K562 (cell line): ENCODE results near the gene NSMF. TPM values are rescaled to one million over a fixed set of nuclear protein-coding genes. Genes with fewer than 3 reads are reported as not detected.

Experiments
- ARID1B ChIP-seq: fragments of 450-650 bp; IDR thresholded peaks from 2 replicates; pipeline ENCODE4 v1.6.1; 2016; ENCODE audit warnings: antibody characterized with exemption, mild to moderate bottlenecking, inconsistent platforms
- ATF7 ChIP-seq: fragments of 450-650 bp; IDR thresholded peaks from 2 replicates; pipeline ENCODE4 v1.7.1; 2014; ENCODE audit warnings: mild to moderate bottlenecking, moderate library complexity
- BHLHE40 ChIP-seq: IDR thresholded peaks from 2 replicates; pipeline ENCODE4 v1.6.1; 2011; ENCODE audit warnings: low read length, improper control_type of control experiment
- BRF1 ChIP-seq: IDR thresholded peaks from 3 replicates; pipeline ENCODE4 v1.6.1; 2011; ENCODE audit warnings: borderline replicate concordance, mild to moderate bottlenecking; ENCODE audit not compliant: insufficient read length; ENCODE audit errors: extremely low read depth
- CC2D1A ChIP-seq: fragments of 450-650 bp; IDR thresholded peaks from 2 replicates; pipeline ENCODE4 v1.6.1; 2017; ENCODE audit warnings: mild to moderate bottlenecking
- CREM ChIP-seq: IDR thresholded peaks from 2 replicates; pipeline ENCODE4 v1.6.1; 2014; ENCODE audit warnings: antibody characterized with exemption, low read depth
- ILK ChIP-seq: fragments of 450-650 bp; IDR thresholded peaks from 2 replicates; pipeline ENCODE4 v1.6.1; 2016; ENCODE audit warnings: missing genetic modification characterization, low read depth, mild to moderate bottlenecking, missing compliant biosample characterization, moderate library complexity, borderline replicate concordance
- LARP7 ChIP-seq: fragments of 450-650 bp; IDR thresholded peaks from 2 replicates; pipeline ENCODE4 v1.6.1; 2016
- MAFF ChIP-seq: IDR thresholded peaks from 2 replicates; pipeline ENCODE4 v1.6.1; 2012; ENCODE audit warnings: low read length, improper control_type of control experiment
- NFE2 ChIP-seq: IDR thresholded peaks from 2 replicates; pipeline ENCODE4 v1.6.1; 2014; ENCODE audit warnings: antibody characterized with exemption, low read depth
- NR2C2 ChIP-seq, 2 experiments: fragments of 200-800 bp in 1 of 2; sonication (Bioruptor generic) in 1 of 2; sonication (generic) in 1 of 2; formaldehyde crosslinking in 1 of 2; IDR thresholded peaks; 2 replicates each; pipeline versions ENCODE4 v1.6.1 to v1.8.0; 2016 to 2022; ENCODE audit warnings: mild to moderate bottlenecking in 1 of 2, missing compliant biosample characterization in 1 of 2, missing genetic modification characterization in 1 of 2, missing genetic modification reagents in 1 of 2
- SAP30 ChIP-seq: fragments of 200-600 bp; sonication (generic); IDR thresholded peaks from 2 replicates; pipeline ENCODE4 v1.6.1; 2012; ENCODE audit warnings: borderline replicate concordance, low read depth, mild to moderate bottlenecking, moderate library complexity, low read length, control low read depth, inconsistent platforms; ENCODE audit not compliant: insufficient read depth, poor library complexity, severe bottlenecking
- SPI1 ChIP-seq: IDR thresholded peaks from 2 replicates; pipeline ENCODE4 v1.6.1; 2011; ENCODE audit warnings: low read depth, low read length, control low read depth, borderline replicate concordance
- ZNF407 ChIP-seq: fragments of 450-650 bp; IDR thresholded peaks from 2 replicates; pipeline ENCODE4 v1.6.1; 2016; ENCODE audit warnings: low read depth
- polyA plus RNA-seq, 8 experiments: library from polyadenylated mRNA; depleted of rRNA in 4 of 8; stranded (reverse) in 5 of 8; unstranded in 3 of 8; fragments of >200 nt; fragmentation: Nextera tagmentation in 2 of 8; fragmentation: Illumina TruSeq in 1 of 8; extraction: Ambion mirVana in 2 of 8; extraction: Trizol in 1 of 8; gene quantifications; 2 replicates each; pipeline versions ENCODE4 v1.2.1 to v1.2.3, GENCODE V29; 2011 to 2014; ENCODE audit warnings: inconsistent platforms in 1 of 8, missing spikeins in 1 of 8
- total RNA-seq, 7 experiments: library from RNA; depleted of rRNA in 6 of 7; stranded (reverse); fragments of >200 nt in 6 of 7; fragmentation: Illumina TruSeq in 2 of 7; extraction: Trizol in 2 of 7; gene quantifications; 2 replicates each; pipeline versions ENCODE4 v1.2.1 to v1.2.3, GENCODE V29; 2011 to 2021; ENCODE audit warnings: low replicate concordance in 1 of 7
- TF ChIP-seq, protein P1 (sequence below): fragments of 450-650 bp; IDR thresholded peaks from 2 replicates; pipeline ENCODE4 v1.6.1; 2017; ENCODE audit warnings: antibody characterized with exemption, mild to moderate bottlenecking

The NSMF gene
- total and polyA plus RNA-seq, 9 of the 15 experiments (the other 6 are each of a cell fraction or from before 2014, with no cell fraction given), result 0.20 to 82.7 (median 29.3) TPM

GRCh38 chr9:137435980-137436760, 23.0 kb downstream of the NSMF start (continued):
- TF ChIP-seq ZNF407, result no peak
- TF ChIP-seq NR2C2 (CRISPR knock-in tag; IDR thresholded peaks at IDR 0.05), result no peak
- peak; percentile 46; the same call in 1 of the 2 replicates for TF ChIP-seq NR2C2 (tag; IDR thresholded peaks at IDR 0.05)
- TF ChIP-seq CC2D1A, result no peak
- peak; percentile 9 for TF ChIP-seq SAP30
- no peak for TF ChIP-seq NFE2
- TF ChIP-seq SPI1, result no peak
- TF ChIP-seq CREM, result peak; percentile 71
- TF ChIP-seq ARID1B, result peak; percentile 68; the same call in 1 of the 2 replicates
- no peak for TF ChIP-seq ILK (tag)
- TF ChIP-seq BRF1, result no peak
- no peak for TF ChIP-seq MAFF
- TF ChIP-seq ATF7, result peak; percentile 68; the same call in 1 of the 2 replicates
- TF ChIP-seq LARP7, result no peak
- TF ChIP-seq, protein P1, sequence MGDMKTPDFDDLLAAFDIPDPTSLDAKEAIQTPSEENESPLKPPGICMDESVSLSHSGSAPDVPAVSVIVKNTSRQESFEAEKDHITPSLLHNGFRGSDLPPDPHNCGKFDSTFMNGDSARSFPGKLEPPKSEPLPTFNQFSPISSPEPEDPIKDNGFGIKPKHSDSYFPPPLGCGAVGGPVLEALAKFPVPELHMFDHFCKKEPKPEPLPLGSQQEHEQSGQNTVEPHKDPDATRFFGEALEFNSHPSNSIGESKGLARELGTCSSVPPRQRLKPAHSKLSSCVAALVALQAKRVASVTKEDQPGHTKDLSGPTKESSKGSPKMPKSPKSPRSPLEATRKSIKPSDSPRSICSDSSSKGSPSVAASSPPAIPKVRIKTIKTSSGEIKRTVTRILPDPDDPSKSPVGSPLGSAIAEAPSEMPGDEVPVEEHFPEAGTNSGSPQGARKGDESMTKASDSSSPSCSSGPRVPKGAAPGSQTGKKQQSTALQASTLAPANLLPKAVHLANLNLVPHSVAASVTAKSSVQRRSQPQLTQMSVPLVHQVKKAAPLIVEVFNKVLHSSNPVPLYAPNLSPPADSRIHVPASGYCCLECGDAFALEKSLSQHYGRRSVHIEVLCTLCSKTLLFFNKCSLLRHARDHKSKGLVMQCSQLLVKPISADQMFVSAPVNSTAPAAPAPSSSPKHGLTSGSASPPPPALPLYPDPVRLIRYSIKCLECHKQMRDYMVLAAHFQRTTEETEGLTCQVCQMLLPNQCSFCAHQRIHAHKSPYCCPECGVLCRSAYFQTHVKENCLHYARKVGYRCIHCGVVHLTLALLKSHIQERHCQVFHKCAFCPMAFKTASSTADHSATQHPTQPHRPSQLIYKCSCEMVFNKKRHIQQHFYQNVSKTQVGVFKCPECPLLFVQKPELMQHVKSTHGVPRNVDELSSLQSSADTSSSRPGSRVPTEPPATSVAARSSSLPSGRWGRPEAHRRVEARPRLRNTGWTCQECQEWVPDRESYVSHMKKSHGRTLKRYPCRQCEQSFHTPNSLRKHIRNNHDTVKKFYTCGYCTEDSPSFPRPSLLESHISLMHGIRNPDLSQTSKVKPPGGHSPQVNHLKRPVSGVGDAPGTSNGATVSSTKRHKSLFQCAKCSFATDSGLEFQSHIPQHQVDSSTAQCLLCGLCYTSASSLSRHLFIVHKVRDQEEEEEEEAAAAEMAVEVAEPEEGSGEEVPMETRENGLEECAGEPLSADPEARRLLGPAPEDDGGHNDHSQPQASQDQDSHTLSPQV, result no peak
- peak; percentile 63 for TF ChIP-seq BHLHE40
